K562 (cell line): ENCODE measurements around the gene EFNA5. TPM values are rescaled to one million over a fixed set of nuclear protein-coding genes. Genes with fewer than 3 reads are reported as not detected.

Source experiments
- KDM4B ChIP-seq, 2 experiments: fragments of 450-650 bp in 1 of 2; sonication (generic) in 1 of 2; IDR thresholded peaks; 2 replicates each; pipeline ENCODE4 v1.6.1; 2016 to 2017; ENCODE audit warnings: borderline replicate concordance in 2 of 2, antibody characterized with exemption in 1 of 2, low read depth in 1 of 2, mild to moderate bottlenecking in 1 of 2
- MYBL2 ChIP-seq, 2 experiments: fragments of 450-650 bp in 1 of 2; sonication (generic) in 1 of 2; formaldehyde crosslinking in 1 of 2; IDR thresholded peaks; 2 replicates each; pipeline versions ENCODE4 v1.6.1 to v1.8.1; 2017 to 2022; ENCODE audit warnings: borderline replicate concordance in 1 of 2, inconsistent platforms in 1 of 2, low read depth in 1 of 2, mild to moderate bottlenecking in 1 of 2, missing genetic modification reagents in 1 of 2, moderate library complexity in 1 of 2
- NR4A1 ChIP-seq, 2 experiments: fragments of 250-450 bp in 1 of 2; fragments of 450-650 bp in 1 of 2; sonication (Bioruptor Pico) in 1 of 2; IDR thresholded peaks; 2 replicates each; pipeline versions ENCODE4 v1.4.0 to v1.6.1; 2016 to 2020; ENCODE audit warnings: mild to moderate bottlenecking in 2 of 2, missing compliant biosample characterization in 1 of 2, missing genetic modification characterization in 1 of 2, moderate library complexity in 1 of 2
- TFAP4 ChIP-seq: sonication (generic); formaldehyde crosslinking; IDR thresholded peaks from 2 replicates; pipeline ENCODE4 v1.8.0; 2022; ENCODE audit warnings: missing genetic modification reagents, mild to moderate bottlenecking, moderate library complexity, borderline replicate concordance
- ZNF398 ChIP-seq: fragments of 250-450 bp; sonication (Bioruptor Pico); IDR thresholded peaks from 2 replicates; pipeline ENCODE4 v1.8.0; 2021; ENCODE audit warnings: moderate library complexity, mild to moderate bottlenecking, inconsistent platforms
- polyA plus RNA-seq, 8 experiments: library from polyadenylated mRNA; depleted of rRNA in 4 of 8; stranded (reverse) in 5 of 8; unstranded in 3 of 8; fragments of >200 nt; fragmentation: Nextera tagmentation in 2 of 8; fragmentation: Illumina TruSeq in 1 of 8; extraction: Ambion mirVana in 2 of 8; extraction: Trizol in 1 of 8; gene quantifications; 2 replicates each; pipeline versions ENCODE4 v1.2.1 to v1.2.3, GENCODE V29; 2011 to 2014; ENCODE audit warnings: inconsistent platforms in 1 of 8, missing spikeins in 1 of 8
- total RNA-seq, 7 experiments: library from RNA; depleted of rRNA in 6 of 7; stranded (reverse); fragments of >200 nt in 6 of 7; fragmentation: Illumina TruSeq in 2 of 7; extraction: Trizol in 2 of 7; gene quantifications; 2 replicates each; pipeline versions ENCODE4 v1.2.1 to v1.2.3, GENCODE V29; 2011 to 2021; ENCODE audit warnings: low replicate concordance in 1 of 7
- TF ChIP-seq, protein P1 (sequence below): fragments of 450-650 bp; IDR thresholded peaks from 2 replicates; pipeline ENCODE4 v1.6.1; 2016; ENCODE audit warnings: low read depth
- TF ChIP-seq, protein P2 (sequence below): fragments of 450-650 bp; formaldehyde crosslinking; conservative IDR thresholded peaks from 2 replicates; pipeline ENCODE4 v1.4.0; 2022; ENCODE audit warnings: mild to moderate bottlenecking, missing genetic modification characterization

Gene EFNA5
- total and polyA plus RNA-seq, 9 of the 15 experiments (the other 6 are each of a cell fraction or from before 2014, with no cell fraction given) = 0.20 TPM; not detected in 8

DNA sequence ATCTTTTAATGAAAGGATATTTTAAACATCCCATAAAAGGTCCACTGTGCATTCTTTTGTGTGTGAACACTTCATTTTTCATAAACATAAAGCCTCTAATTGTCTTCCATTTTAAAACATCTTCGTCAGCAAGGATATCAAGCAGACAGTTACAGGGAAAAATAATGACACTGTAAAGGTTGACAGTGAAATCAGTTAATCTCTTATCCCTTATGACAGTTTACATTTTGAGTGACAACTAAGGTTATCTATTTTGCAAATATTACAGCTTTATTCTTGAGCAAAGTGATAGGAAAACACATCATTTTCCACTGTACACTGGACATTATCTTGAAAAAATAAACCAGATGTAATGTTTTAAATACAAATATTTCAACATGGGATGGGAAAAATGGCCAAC, 28.7 kb upstream of the EFNA5 start (continued):
- TF ChIP-seq, protein P1, sequence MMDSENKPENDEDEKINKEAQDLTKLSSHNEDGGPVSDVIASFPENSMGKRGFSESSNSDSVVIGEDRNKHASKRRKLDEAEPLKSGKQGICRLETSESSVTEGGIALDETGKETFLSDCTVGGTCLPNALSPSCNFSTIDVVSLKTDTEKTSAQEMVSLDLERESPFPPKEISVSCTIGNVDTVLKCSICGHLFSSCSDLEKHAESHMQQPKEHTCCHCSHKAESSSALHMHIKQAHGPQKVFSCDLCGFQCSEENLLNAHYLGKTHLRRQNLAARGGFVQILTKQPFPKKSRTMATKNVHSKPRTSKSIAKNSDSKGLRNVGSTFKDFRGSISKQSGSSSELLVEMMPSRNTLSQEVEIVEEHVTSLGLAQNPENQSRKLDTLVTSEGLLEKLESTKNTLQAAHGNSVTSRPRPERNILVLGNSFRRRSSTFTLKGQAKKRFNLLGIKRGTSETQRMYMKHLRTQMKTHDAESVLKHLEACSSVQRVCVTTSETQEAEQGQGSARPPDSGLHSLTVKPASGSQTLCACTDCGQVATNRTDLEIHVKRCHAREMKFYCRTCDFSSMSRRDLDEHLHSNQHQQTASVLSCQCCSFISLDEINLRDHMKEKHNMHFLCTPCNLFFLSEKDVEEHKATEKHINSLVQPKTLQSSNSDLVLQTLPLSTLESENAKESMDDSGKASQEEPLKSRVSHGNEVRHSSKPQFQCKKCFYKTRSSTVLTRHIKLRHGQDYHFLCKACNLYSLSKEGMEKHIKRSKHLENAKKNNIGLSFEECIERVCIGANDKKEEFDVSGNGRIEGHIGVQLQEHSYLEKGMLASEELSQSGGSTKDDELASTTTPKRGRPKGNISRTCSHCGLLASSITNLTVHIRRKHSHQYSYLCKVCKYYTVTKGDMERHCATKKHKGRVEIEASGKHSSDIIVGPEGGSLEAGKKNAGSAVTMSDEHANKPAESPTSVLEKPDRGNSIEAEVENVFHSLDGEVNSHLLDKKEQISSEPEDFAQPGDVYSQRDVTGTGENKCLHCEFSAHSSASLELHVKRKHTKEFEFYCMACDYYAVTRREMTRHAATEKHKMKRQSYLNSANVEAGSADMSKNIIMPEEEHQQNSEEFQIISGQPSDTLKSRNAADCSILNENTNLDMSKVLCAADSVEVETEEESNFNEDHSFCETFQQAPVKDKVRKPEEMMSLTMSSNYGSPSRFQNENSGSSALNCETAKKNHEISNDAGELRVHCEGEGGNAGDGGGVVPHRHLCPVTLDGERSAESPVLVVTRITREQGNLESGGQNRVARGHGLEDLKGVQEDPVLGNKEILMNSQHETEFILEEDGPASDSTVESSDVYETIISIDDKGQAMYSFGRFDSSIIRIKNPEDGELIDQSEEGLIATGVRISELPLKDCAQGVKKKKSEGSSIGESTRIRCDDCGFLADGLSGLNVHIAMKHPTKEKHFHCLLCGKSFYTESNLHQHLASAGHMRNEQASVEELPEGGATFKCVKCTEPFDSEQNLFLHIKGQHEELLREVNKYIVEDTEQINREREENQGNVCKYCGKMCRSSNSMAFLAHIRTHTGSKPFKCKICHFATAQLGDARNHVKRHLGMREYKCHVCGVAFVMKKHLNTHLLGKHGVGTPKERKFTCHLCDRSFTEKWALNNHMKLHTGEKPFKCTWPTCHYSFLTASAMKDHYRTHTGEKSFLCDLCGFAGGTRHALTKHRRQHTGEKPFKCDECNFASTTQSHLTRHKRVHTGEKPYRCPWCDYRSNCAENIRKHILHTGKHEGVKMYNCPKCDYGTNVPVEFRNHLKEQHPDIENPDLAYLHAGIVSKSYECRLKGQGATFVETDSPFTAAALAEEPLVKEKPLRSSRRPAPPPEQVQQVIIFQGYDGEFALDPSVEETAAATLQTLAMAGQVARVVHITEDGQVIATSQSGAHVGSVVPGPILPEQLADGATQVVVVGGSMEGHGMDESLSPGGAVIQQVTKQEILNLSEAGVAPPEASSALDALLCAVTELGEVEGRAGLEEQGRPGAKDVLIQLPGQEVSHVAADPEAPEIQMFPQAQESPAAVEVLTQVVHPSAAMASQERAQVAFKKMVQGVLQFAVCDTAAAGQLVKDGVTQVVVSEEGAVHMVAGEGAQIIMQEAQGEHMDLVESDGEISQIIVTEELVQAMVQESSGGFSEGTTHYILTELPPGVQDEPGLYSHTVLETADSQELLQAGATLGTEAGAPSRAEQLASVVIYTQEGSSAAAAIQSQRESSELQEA = no peak
- TF ChIP-seq, protein P2, sequence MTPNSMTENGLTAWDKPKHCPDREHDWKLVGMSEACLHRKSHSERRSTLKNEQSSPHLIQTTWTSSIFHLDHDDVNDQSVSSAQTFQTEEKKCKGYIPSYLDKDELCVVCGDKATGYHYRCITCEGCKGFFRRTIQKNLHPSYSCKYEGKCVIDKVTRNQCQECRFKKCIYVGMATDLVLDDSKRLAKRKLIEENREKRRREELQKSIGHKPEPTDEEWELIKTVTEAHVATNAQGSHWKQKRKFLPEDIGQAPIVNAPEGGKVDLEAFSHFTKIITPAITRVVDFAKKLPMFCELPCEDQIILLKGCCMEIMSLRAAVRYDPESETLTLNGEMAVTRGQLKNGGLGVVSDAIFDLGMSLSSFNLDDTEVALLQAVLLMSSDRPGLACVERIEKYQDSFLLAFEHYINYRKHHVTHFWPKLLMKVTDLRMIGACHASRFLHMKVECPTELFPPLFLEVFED = no peak
- TF ChIP-seq KDM4B (IDR thresholded peaks at IDR 0.05; ENCODE audit: borderline replicate concordance in 2 of 2, low read depth in 1 of 2) (no peak), ZNF398 (CRISPR knock-in tag) (no peak), TFAP4 (CRISPR knock-in tag) (no peak), MYBL2 (IDR thresholded peaks at IDR 0.05; ENCODE audit: low read depth) (no peak), MYBL2 (CRISPR knock-in tag; IDR thresholded peaks at IDR 0.05; ENCODE audit: borderline replicate concordance) (no peak), NR4A1 (CRISPR knock-in tag; IDR thresholded peaks at IDR 0.05) (no peak), NR4A1 (tag; IDR thresholded peaks at IDR 0.05) (no peak)
